ENCODE measurements around the gene ARFRP1.

Gene ARFRP1

GRCh38 chr20:63686492-63687321 lies 21.1 kb downstream of the ARFRP1 start:
- TF ChIP-seq CTCF (IDR thresholded peaks at IDR 0.05; ENCODE audit: insufficient read depth, low read length, poor library complexity, severe bottlenecking) = no peak
- Histone ChIP-seq H3K27me3 (replicated peaks; ENCODE audit: control insufficient read depth, insufficient read depth, low read length) (no peaks in the 10 kb centered on the region), H3K36me3 (ENCODE audit: control insufficient read depth, insufficient read depth, low read length) (0 out of 2 replicates have a peak, but pooled peaks cover 2% of the 10 kb centered on the region), H3K4me3 (replicated peaks; ENCODE audit: low read depth, low read length) (no peak overlapping the region)
- no peak for DNase-seq (ENCODE audit: extremely low read depth, insufficient read length)

- no peak for TF ChIP-seq CTCF (IDR thresholded peaks at IDR 0.05; ENCODE audit: insufficient read depth, low read length, poor library complexity, severe bottlenecking)
- Histone ChIP-seq H3K36me3 (ENCODE audit: control insufficient read depth, insufficient read depth, low read length) (0 out of 2 replicates have a peak, but pooled peaks cover 2% of the 10 kb centered on the region), H3K4me3 (replicated peaks; ENCODE audit: low read depth, low read length) (no peak overlapping the region), H3K27me3 (replicated peaks; ENCODE audit: control insufficient read depth, insufficient read depth, low read length) (no peaks in the 10 kb centered on the region)
- no peak for DNase-seq (ENCODE audit: extremely low read depth, insufficient read length)
These were observed 21.7 kb downstream of the ARFRP1 start for GRCh38 chr20:63686094-63686491.

- no peak for DNase-seq (ENCODE audit: extremely low read depth, insufficient read length)
- TF ChIP-seq CTCF (IDR thresholded peaks at IDR 0.05; ENCODE audit: insufficient read depth, low read length, poor library complexity, severe bottlenecking) = no peak
- H3K27me3 ChIP-seq (replicated peaks; ENCODE audit: control insufficient read depth, insufficient read depth, low read length) = no peaks in the 10 kb centered on the region
These were observed 22.3 kb downstream of the ARFRP1 start for GRCh38 chr20:63685269-63686026.

GRCh38 chr20:63682384-63683139 lies 25.2 kb downstream of the ARFRP1 start:
- Histone ChIP-seq H3K36me3 (ENCODE audit: control insufficient read depth, insufficient read depth, low read length) (peaks cover 7% of the 10 kb centered on the region), H3K4me3 (replicated peaks; ENCODE audit: low read depth, low read length) (no peak overlapping the region)

More at GRCh38 chr20:63685269-63686026, 22.3 kb downstream of the ARFRP1 start:
- Histone ChIP-seq H3K36me3 (ENCODE audit: control insufficient read depth, insufficient read depth, low read length) (peaks cover 2% of the 10 kb centered on the region; the same call in 1 of the 2 replicates), H3K4me3 (replicated peaks; ENCODE audit: low read depth, low read length) (no peak overlapping the region)

More at GRCh38 chr20:63682384-63683139, 25.2 kb downstream of the ARFRP1 start:
- no peak for DNase-seq (ENCODE audit: extremely low read depth, insufficient read length)
- TF ChIP-seq CTCF (IDR thresholded peaks at IDR 0.05; ENCODE audit: insufficient read depth, low read length, poor library complexity, severe bottlenecking) = no peak
- no peaks in the 10 kb centered on the region for H3K27me3 ChIP-seq (replicated peaks; ENCODE audit: control insufficient read depth, insufficient read depth, low read length)
